ENCODE data around the gene RXRA.
A peak's percentile ranks its signal among the peaks of the same experiment; 100 is the strongest.

- TF ChIP-seq TAF1 (conservative IDR thresholded peaks at IDR 0.05): peak; percentile 31
- no peak for TF ChIP-seq HNF4G (IDR thresholded peaks at IDR 0.05)
- TF ChIP-seq REST (IDR thresholded peaks at IDR 0.05): peak; percentile 13
- TF ChIP-seq CTCF (IDR thresholded peaks at IDR 0.05; ENCODE audit: low read depth, low read length, missing input control): no peak
- no peak for TF ChIP-seq EGR1 (IDR thresholded peaks at IDR 0.05; ENCODE audit: low read depth in 2 of 2)
- TF ChIP-seq ATF3 (IDR thresholded peaks at IDR 0.05): no peak
- peak in 1 of 2 donors; percentile 20 for TF ChIP-seq RAD21 (IDR thresholded peaks at IDR 0.05)
- TF ChIP-seq YY1 (IDR thresholded peaks at IDR 0.05): peak; percentile 69
These were observed 1.0 kb upstream of the RXRA start for GRCh38 chr9:134325096-134325812.
